Activated T-helper 2 cell treated with anti-CD3 and anti-CD28 coated beads, Interferon-gamma antibody, Interleukin-2, Interleukin-4, amounts not matched to agents 10 μg/mL and 5 μg/mL and 100 μg/mL, durations not matched to agents 14 hours and 24 hours and 36 hours (primary cell): ENCODE data around the gene EMID1. TPM values are rescaled to one million over a fixed set of nuclear protein-coding genes. Genes with fewer than 3 reads are reported as not detected.

Experiments
- DNase-seq: peaks from one replicate; pipeline ENCODE4 v3.0.0; 2021; ENCODE audit warnings: low spot score
- H3K27ac Mint-ChIP-seq: one replicate; pipeline ENCODE4 v1.8.0; 2021; ENCODE audit warnings: mixed read lengths
- H3K27me3 Mint-ChIP-seq: one replicate; pipeline ENCODE4 v1.8.0; 2021; ENCODE audit warnings: low read depth, mixed read lengths
- H3K36me3 Mint-ChIP-seq: one replicate; pipeline ENCODE4 v1.8.0; 2021; ENCODE audit warnings: low read depth, mixed read lengths
- H3K4me1 Mint-ChIP-seq: one replicate; pipeline ENCODE4 v1.8.0; 2021; ENCODE audit warnings: low read depth, mixed read lengths
- H3K4me3 Mint-ChIP-seq: one replicate; pipeline ENCODE4 v1.8.0; 2021; ENCODE audit warnings: low read depth, mild to moderate bottlenecking, moderate library complexity, mixed read lengths
- H3K9me3 Mint-ChIP-seq: one replicate; pipeline ENCODE4 v1.8.0; 2021; ENCODE audit warnings: mixed read lengths
- intact Hi-C: fragments of 100-400 bp; cut with micrococcal nuclease; formaldehyde crosslinking; loops from one replicate; pipeline ENCODE4 v1.15.1; 2023
- total RNA-seq: library from RNA; stranded (reverse); gene quantifications from 2 replicates; pipeline ENCODE4 v1.2.3, GENCODE V29; 2022

Gene EMID1
- total RNA-seq, 1 donor from 2014 or later: 0.23 TPM

DNA sequence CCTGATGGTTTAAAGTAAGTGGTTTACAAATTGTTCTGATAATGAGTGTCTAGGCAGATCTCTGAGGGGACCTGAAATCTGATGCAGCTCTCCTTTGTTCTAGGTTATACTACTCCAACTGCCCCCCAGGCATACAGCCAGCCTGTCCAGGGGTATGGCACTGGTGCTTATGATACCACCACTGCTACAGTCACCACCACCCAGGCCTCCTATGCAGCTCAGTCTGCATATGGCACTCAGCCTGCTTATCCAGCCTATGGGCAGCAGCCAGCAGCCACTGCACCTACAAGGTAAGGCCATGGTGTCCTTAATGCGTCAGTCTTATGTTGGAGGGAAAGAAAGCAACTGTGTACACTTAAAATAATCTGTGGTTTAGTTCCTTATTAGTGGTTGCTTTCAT, 72.2 kb downstream of the EMID1 start:
- intact Hi-C loops: no loop called here
- no peak overlapping the region for H3K27ac Mint-ChIP-seq
- H3K4me1 Mint-ChIP-seq: peaks cover 37% of the 10 kb centered on the region

GRCh38 chr22:29284196-29284595, 78.5 kb downstream of the EMID1 start:
- H3K27ac Mint-ChIP-seq: no peak overlapping the region
- no peak overlapping the region for H3K4me3 Mint-ChIP-seq
- DNase-seq: no peak
- intact Hi-C loops: no loop called here
- H3K27me3 Mint-ChIP-seq: no peaks in the 10 kb centered on the region
- peaks cover 93% of the 10 kb centered on the region for H3K36me3 Mint-ChIP-seq
- peaks cover 2% of the 10 kb centered on the region for H3K4me1 Mint-ChIP-seq
- no peaks in the 10 kb centered on the region for H3K9me3 Mint-ChIP-seq

More for the DNA sequence above, 72.2 kb downstream of the EMID1 start:
- Mint-ChIP-seq H3K36me3 (peaks cover 95% of the 10 kb centered on the region), H3K27me3 (no peaks in the 10 kb centered on the region), H3K4me3 (no peak overlapping the region), H3K9me3 (no peaks in the 10 kb centered on the region)
- DNase-seq: no peak

GRCh38 chr22:29288837-29289236, 83.1 kb downstream of the EMID1 start:
- peaks cover 2% of the 10 kb centered on the region for H3K4me1 Mint-ChIP-seq
- DNase-seq: no peak
- peaks cover 89% of the 10 kb centered on the region for H3K36me3 Mint-ChIP-seq
- no peaks in the 10 kb centered on the region for H3K9me3 Mint-ChIP-seq
- intact Hi-C loops: no loop called here
- H3K4me3 Mint-ChIP-seq: no peak overlapping the region
- H3K27me3 Mint-ChIP-seq: no peaks in the 10 kb centered on the region
- no peak overlapping the region for H3K27ac Mint-ChIP-seq

DNA sequence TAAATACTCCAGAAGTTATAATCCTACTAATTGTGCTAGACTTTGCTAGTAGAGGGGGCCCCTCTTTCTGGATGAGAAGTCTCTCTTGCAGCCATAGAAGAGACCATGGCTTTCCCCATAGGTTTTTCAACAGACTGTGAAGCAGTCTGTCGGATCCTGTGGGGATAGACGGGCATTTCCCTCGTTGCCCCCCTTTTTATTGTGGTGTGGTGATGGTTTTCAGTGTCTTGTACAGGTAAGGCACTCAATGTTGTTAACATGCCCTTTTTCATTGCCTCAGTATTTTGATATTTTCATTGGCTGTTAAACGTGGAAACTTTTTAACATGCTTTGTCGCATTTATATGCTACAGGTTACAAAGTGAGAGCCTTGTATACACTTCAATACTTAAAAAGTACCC, 84.4 kb downstream of the EMID1 start:
- Mint-ChIP-seq H3K4me1 (peaks cover 2% of the 10 kb centered on the region), H3K4me3 (no peak overlapping the region), H3K36me3 (peaks cover 87% of the 10 kb centered on the region), H3K27me3 (no peaks in the 10 kb centered on the region), H3K27ac (no peak overlapping the region), H3K9me3 (no peaks in the 10 kb centered on the region)
- intact Hi-C loops: no loop called here
- DNase-seq: no peak

- no peaks in the 10 kb centered on the region for H3K27me3 Mint-ChIP-seq
- no peak overlapping the region for H3K27ac Mint-ChIP-seq
- H3K4me1 Mint-ChIP-seq: peaks cover 2% of the 10 kb centered on the region
- no peak overlapping the region for H3K4me3 Mint-ChIP-seq
- intact Hi-C loops: no loop called here
- no peak for DNase-seq
- no peaks in the 10 kb centered on the region for H3K9me3 Mint-ChIP-seq
- H3K36me3 Mint-ChIP-seq: peaks cover 89% of the 10 kb centered on the region
These were observed 85.5 kb downstream of the EMID1 start for GRCh38 chr22:29291215-29291614.

DNA sequence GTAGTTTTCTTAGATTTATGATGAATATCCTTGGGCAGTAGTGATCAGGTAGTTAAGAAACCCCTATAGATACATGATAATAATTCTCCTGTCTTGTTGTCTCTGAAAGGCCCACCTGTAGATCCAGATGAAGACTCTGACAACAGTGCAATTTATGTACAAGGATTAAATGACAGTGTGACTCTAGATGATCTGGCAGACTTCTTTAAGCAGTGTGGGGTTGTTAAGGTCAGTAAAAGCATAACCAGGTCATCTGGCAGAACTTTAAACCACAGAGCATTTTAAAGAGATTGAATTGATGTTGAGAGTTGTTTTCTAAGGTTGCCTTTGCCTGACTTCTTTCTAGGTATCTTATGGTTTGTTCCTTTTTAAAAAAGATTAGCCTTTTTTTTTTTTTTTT, 86.7 kb downstream of the EMID1 start:
- Mint-ChIP-seq H3K4me1 (peaks cover 2% of the 10 kb centered on the region), H3K9me3 (no peaks in the 10 kb centered on the region), H3K27ac (no peak overlapping the region), H3K27me3 (no peaks in the 10 kb centered on the region), H3K36me3 (peaks cover 89% of the 10 kb centered on the region), H3K4me3 (no peak overlapping the region)
- no peak for DNase-seq
- intact Hi-C loops: no loop called here

- intact Hi-C loops: no loop called here
- no peak overlapping the region for H3K27ac Mint-ChIP-seq
- H3K36me3 Mint-ChIP-seq: peaks cover 70% of the 10 kb centered on the region
- H3K4me1 Mint-ChIP-seq: peaks cover 9% of the 10 kb centered on the region
- H3K27me3 Mint-ChIP-seq: no peaks in the 10 kb centered on the region
- no peaks in the 10 kb centered on the region for H3K9me3 Mint-ChIP-seq
- H3K4me3 Mint-ChIP-seq: no peak overlapping the region
- no peak for DNase-seq
These were observed 92.9 kb downstream of the EMID1 start for GRCh38 chr22:29298641-29299040.

GRCh38 chr22:29299136-29299900, 93.6 kb downstream of the EMID1 start:
- Mint-ChIP-seq H3K4me1 (peaks cover 9% of the 10 kb centered on the region), H3K27ac (peak overlapping the region; percentile 16), H3K9me3 (no peaks in the 10 kb centered on the region), H3K27me3 (no peaks in the 10 kb centered on the region), H3K4me3 (no peak overlapping the region), H3K36me3 (peaks cover 65% of the 10 kb centered on the region)
- DNase-seq: no peak
- intact Hi-C loops: no loop called here

DNA sequence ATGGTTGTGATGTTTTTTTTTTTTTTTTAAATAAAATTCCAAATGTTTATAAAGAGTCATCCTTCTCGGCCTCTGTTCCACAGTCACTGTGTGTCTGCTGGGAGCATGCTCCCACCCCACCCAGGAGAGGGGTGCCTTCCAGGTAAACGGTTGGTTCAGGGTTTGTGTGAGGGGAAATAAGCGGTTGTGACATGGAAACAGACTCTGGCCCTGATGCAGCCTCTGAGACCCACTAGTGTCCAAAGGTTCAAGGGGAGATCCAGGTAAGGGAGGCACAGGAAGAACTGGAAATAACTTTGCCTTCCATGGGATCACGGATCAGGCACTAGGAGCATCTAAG, 94.7 kb downstream of the EMID1 start:
- peaks cover 9% of the 10 kb centered on the region for H3K4me1 Mint-ChIP-seq
- no peak overlapping the region for H3K4me3 Mint-ChIP-seq
- peaks cover 57% of the 10 kb centered on the region for H3K36me3 Mint-ChIP-seq
- H3K27me3 Mint-ChIP-seq: no peaks in the 10 kb centered on the region
- no peak for DNase-seq
- no peaks in the 10 kb centered on the region for H3K9me3 Mint-ChIP-seq
- intact Hi-C loops: no loop called here
- H3K27ac Mint-ChIP-seq: no peak overlapping the region

DNA sequence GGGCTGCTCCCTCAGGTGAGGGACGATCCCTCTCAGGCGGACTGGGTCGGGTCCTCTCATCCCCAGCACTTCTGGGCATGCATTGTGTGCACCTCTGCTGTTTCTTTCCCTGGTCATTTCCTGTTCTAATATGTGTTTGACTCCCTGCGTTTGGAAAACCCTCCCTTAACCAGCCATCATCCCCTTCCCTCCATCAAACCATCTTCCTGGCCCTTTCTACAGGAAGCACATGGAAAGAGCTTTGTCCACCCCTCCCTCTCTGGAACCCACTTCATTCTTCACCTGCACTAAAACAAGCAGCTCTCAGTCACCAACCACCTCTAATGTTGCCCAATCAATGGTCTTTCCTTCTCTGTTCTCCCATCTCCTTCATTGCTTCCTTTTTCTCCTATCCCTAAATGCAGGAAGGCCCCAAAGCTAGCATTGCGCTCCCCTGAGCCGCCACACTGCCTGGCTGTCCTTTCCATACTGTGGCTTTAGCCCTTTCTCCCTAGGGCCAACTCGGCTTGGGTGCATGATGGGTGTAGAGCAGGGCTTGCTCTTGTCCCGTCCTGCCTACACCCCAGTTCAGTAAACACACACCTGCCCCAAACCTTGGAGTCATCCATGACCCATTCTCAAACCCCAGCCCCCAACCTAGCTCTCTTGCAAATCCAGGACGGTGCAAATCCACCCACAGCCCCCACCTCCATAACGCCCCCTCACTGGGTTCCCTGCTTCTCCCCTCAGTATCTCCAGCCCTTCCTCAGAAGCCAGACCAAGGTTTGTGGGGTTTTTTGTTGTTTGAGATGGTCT, 95.3 kb downstream of the EMID1 start:
- no peaks in the 10 kb centered on the region for H3K9me3 Mint-ChIP-seq

GRCh38 chr22:29301716-29302401, 96.2 kb downstream of the EMID1 start:
- peaks cover 9% of the 10 kb centered on the region for H3K4me1 Mint-ChIP-seq
- no peaks in the 10 kb centered on the region for H3K9me3 Mint-ChIP-seq
- H3K27me3 Mint-ChIP-seq: peaks cover 1% of the 10 kb centered on the region
- no peak overlapping the region for H3K4me3 Mint-ChIP-seq
- DNase-seq: no peak
- no peak overlapping the region for H3K27ac Mint-ChIP-seq
- intact Hi-C loops: no loop called here
- peaks cover 45% of the 10 kb centered on the region for H3K36me3 Mint-ChIP-seq

More for the DNA sequence above, 95.3 kb downstream of the EMID1 start:
- DNase-seq: no peak
- Mint-ChIP-seq H3K27ac (peak overlapping the region; percentile 36), H3K36me3 (peaks cover 51% of the 10 kb centered on the region), H3K27me3 (peaks cover 1% of the 10 kb centered on the region), H3K4me1 (peaks cover 9% of the 10 kb centered on the region), H3K4me3 (no peak overlapping the region)
- intact Hi-C loops: no loop called here

GRCh38 chr22:29302402-29302680, 96.6 kb downstream of the EMID1 start:
- Mint-ChIP-seq H3K4me1 (peaks cover 10% of the 10 kb centered on the region), H3K4me3 (no peak overlapping the region), H3K27me3 (peaks cover 2% of the 10 kb centered on the region), H3K27ac (no peak overlapping the region), H3K36me3 (peaks cover 40% of the 10 kb centered on the region), H3K9me3 (no peaks in the 10 kb centered on the region)
- intact Hi-C loops: no loop called here
- no peak for DNase-seq
